ENCODE results near the gene LRRC63. TPM values are rescaled to one million over a fixed set of nuclear protein-coding genes. Genes with fewer than 3 reads are reported as not detected.
A peak's percentile ranks its signal among the peaks of the same experiment; 100 is the strongest.

Gene LRRC63
- total RNA-seq, 1 donor from 2014 or later: 0.37 TPM

GRCh38 chr13:46202188-46202795 lies 9.4 kb upstream of the LRRC63 start:
- no peak overlapping the region for H3K4me3 Mint-ChIP-seq
- no peaks in the 10 kb centered on the region for H3K9me3 Mint-ChIP-seq
- no peak overlapping the region for H3K27ac Mint-ChIP-seq (ENCODE audit: unreplicated experiment)

GRCh38 chr13:46202966-46203365 lies 8.8 kb upstream of the LRRC63 start:
- H3K27me3 Mint-ChIP-seq (ENCODE audit: low read depth): no peaks in the 10 kb centered on the region
- TF ChIP-seq CTCF (conservative IDR thresholded peaks at IDR 0.05): no peak
- DNase-seq (ENCODE audit: low read depth, low spot score): no peak
- no peaks in the 10 kb centered on the region for H3K36me3 Mint-ChIP-seq (ENCODE audit: low read depth)
- H3K27ac Mint-ChIP-seq (ENCODE audit: unreplicated experiment): no peak overlapping the region
- no peak overlapping the region for H3K4me3 Mint-ChIP-seq
- H3K9me3 Mint-ChIP-seq: no peaks in the 10 kb centered on the region
- peaks cover 23% of the 10 kb centered on the region for H3K4me1 Mint-ChIP-seq

More at GRCh38 chr13:46202188-46202795, 9.4 kb upstream of the LRRC63 start:
- no peak for DNase-seq (ENCODE audit: low read depth, low spot score)
- Mint-ChIP-seq H3K4me1 (peaks cover 16% of the 10 kb centered on the region), H3K27me3 (ENCODE audit: low read depth) (no peaks in the 10 kb centered on the region), H3K36me3 (ENCODE audit: low read depth) (no peaks in the 10 kb centered on the region)
- TF ChIP-seq CTCF (conservative IDR thresholded peaks at IDR 0.05): no peak

- Mint-ChIP-seq H3K9me3 (no peaks in the 10 kb centered on the region), H3K4me3 (no peak overlapping the region)
Observed at GRCh38 chr13:46206143-46206542, 5.6 kb upstream of the LRRC63 start.

GRCh38 chr13:46207828-46208227 lies 3.9 kb upstream of the LRRC63 start:
- no peak for TF ChIP-seq CTCF (conservative IDR thresholded peaks at IDR 0.05)
- H3K9me3 Mint-ChIP-seq: no peaks in the 10 kb centered on the region
- H3K4me1 Mint-ChIP-seq: peaks cover 49% of the 10 kb centered on the region
- peak overlapping the region; percentile 59 for H3K4me3 Mint-ChIP-seq
- no peak for DNase-seq (ENCODE audit: low read depth, low spot score)
- no peaks in the 10 kb centered on the region for H3K36me3 Mint-ChIP-seq (ENCODE audit: low read depth)
- H3K27ac Mint-ChIP-seq (ENCODE audit: unreplicated experiment): peak overlapping the region; percentile 85
- H3K27me3 Mint-ChIP-seq (ENCODE audit: low read depth): peaks cover 4% of the 10 kb centered on the region

More at GRCh38 chr13:46206143-46206542, 5.6 kb upstream of the LRRC63 start:
- no peak for DNase-seq (ENCODE audit: low read depth, low spot score)
- TF ChIP-seq CTCF (conservative IDR thresholded peaks at IDR 0.05): no peak
- H3K27ac Mint-ChIP-seq (ENCODE audit: unreplicated experiment): no peak overlapping the region
- peaks cover 1% of the 10 kb centered on the region for H3K27me3 Mint-ChIP-seq (ENCODE audit: low read depth)
- H3K36me3 Mint-ChIP-seq (ENCODE audit: low read depth): no peaks in the 10 kb centered on the region
- peaks cover 39% of the 10 kb centered on the region for H3K4me1 Mint-ChIP-seq

- H3K4me1 Mint-ChIP-seq: peaks cover 39% of the 10 kb centered on the region
- peaks cover 4% of the 10 kb centered on the region for H3K27me3 Mint-ChIP-seq (ENCODE audit: low read depth)
- TF ChIP-seq CTCF (conservative IDR thresholded peaks at IDR 0.05): no peak
- no peaks in the 10 kb centered on the region for H3K9me3 Mint-ChIP-seq
- H3K27ac Mint-ChIP-seq (ENCODE audit: unreplicated experiment): no peak overlapping the region
- DNase-seq (ENCODE audit: low read depth, low spot score): no peak
- peak overlapping the region; percentile 85 for H3K4me3 Mint-ChIP-seq
- H3K36me3 Mint-ChIP-seq (ENCODE audit: low read depth): no peaks in the 10 kb centered on the region
Observed at GRCh38 chr13:46210362-46211083, 1.2 kb upstream of the LRRC63 start.

All from neural crest cell (in vitro differentiated cells).